ENCODE data around the gene MRGPRG. TPM values are rescaled to one million over a fixed set of nuclear protein-coding genes. Genes with fewer than 3 reads are reported as not detected.

MRGPRG gene
- total RNA-seq, 1 experiment from 2014 or later = not detected

DNA sequence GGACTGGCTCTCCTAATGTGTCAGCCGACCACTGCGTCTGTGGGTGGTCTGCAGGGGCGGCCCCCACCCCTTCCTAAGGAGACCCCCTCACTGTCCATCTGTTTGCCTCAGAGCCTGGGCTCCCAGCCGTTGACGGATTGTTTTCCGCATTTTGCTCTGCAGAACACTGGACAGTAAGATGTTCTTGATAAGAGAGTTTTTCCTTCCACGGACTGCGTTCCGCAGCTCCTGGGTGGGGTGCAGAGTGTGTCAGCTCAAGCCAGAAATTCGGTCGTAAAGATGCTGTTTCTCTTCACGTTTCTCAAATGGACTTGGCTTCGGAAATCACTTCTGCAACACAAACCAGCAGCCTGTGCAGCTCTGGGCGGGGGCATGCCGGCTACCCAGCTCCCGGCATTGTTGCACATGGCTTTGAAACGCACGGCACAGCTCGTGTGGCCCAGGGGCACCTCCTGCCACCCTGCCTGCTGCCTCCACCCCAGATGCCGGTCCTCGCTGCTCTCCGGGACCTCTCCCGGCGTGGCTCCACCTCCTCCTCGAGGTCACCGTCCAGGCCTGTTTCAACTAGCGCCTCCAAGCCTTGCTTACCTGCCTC, 2.9 kb upstream of the MRGPRG start:
- Mint-ChIP-seq H3K27ac (no peak overlapping the region), H3K4me3 (no peak overlapping the region), H3K36me3 (no peaks in the 10 kb centered on the region), H3K9me3 (no peaks in the 10 kb centered on the region), H3K27me3 (ENCODE audit: low read depth) (no peaks in the 10 kb centered on the region; the same call in 1 of the 2 replicates), H3K4me1 (peaks cover 37% of the 10 kb centered on the region)
- ChIA-PET CTCF (interaction anchor here (0.9 to 3.0 kb wide), 2 partner anchors 61 to 130 kb away, joined by 3 to 14 read pairs; no protein-coding TSS in a partner anchor), POLR2A (no interaction called here)
- peak; percentile 11 for DNase-seq (ENCODE audit: low spot score)
- TF ChIP-seq, protein P1, sequence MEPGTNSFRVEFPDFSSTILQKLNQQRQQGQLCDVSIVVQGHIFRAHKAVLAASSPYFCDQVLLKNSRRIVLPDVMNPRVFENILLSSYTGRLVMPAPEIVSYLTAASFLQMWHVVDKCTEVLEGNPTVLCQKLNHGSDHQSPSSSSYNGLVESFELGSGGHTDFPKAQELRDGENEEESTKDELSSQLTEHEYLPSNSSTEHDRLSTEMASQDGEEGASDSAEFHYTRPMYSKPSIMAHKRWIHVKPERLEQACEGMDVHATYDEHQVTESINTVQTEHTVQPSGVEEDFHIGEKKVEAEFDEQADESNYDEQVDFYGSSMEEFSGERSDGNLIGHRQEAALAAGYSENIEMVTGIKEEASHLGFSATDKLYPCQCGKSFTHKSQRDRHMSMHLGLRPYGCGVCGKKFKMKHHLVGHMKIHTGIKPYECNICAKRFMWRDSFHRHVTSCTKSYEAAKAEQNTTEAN (CRISPR knock-in tag; IDR thresholded peaks at IDR 0.05) = no peak
- TF ChIP-seq, protein P2, sequence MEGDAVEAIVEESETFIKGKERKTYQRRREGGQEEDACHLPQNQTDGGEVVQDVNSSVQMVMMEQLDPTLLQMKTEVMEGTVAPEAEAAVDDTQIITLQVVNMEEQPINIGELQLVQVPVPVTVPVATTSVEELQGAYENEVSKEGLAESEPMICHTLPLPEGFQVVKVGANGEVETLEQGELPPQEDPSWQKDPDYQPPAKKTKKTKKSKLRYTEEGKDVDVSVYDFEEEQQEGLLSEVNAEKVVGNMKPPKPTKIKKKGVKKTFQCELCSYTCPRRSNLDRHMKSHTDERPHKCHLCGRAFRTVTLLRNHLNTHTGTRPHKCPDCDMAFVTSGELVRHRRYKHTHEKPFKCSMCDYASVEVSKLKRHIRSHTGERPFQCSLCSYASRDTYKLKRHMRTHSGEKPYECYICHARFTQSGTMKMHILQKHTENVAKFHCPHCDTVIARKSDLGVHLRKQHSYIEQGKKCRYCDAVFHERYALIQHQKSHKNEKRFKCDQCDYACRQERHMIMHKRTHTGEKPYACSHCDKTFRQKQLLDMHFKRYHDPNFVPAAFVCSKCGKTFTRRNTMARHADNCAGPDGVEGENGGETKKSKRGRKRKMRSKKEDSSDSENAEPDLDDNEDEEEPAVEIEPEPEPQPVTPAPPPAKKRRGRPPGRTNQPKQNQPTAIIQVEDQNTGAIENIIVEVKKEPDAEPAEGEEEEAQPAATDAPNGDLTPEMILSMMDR (IDR thresholded peaks at IDR 0.05) = no peak
- TF ChIP-seq, protein P3, sequence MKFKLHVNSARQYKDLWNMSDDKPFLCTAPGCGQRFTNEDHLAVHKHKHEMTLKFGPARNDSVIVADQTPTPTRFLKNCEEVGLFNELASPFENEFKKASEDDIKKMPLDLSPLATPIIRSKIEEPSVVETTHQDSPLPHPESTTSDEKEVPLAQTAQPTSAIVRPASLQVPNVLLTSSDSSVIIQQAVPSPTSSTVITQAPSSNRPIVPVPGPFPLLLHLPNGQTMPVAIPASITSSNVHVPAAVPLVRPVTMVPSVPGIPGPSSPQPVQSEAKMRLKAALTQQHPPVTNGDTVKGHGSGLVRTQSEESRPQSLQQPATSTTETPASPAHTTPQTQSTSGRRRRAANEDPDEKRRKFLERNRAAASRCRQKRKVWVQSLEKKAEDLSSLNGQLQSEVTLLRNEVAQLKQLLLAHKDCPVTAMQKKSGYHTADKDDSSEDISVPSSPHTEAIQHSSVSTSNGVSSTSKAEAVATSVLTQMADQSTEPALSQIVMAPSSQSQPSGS (CRISPR knock-in tag; IDR thresholded peaks at IDR 0.05; ENCODE audit: borderline replicate concordance, low read depth) = no peak
- TF ChIP-seq NR2C2 (CRISPR knock-in tag; IDR thresholded peaks at IDR 0.05) = no peak
- TF ChIP-seq, protein P4, sequence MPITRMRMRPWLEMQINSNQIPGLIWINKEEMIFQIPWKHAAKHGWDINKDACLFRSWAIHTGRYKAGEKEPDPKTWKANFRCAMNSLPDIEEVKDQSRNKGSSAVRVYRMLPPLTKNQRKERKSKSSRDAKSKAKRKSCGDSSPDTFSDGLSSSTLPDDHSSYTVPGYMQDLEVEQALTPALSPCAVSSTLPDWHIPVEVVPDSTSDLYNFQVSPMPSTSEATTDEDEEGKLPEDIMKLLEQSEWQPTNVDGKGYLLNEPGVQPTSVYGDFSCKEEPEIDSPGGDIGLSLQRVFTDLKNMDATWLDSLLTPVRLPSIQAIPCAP (CRISPR knock-in tag; IDR thresholded peaks at IDR 0.05) = no peak
- no peak for ATAC-seq

DNA sequence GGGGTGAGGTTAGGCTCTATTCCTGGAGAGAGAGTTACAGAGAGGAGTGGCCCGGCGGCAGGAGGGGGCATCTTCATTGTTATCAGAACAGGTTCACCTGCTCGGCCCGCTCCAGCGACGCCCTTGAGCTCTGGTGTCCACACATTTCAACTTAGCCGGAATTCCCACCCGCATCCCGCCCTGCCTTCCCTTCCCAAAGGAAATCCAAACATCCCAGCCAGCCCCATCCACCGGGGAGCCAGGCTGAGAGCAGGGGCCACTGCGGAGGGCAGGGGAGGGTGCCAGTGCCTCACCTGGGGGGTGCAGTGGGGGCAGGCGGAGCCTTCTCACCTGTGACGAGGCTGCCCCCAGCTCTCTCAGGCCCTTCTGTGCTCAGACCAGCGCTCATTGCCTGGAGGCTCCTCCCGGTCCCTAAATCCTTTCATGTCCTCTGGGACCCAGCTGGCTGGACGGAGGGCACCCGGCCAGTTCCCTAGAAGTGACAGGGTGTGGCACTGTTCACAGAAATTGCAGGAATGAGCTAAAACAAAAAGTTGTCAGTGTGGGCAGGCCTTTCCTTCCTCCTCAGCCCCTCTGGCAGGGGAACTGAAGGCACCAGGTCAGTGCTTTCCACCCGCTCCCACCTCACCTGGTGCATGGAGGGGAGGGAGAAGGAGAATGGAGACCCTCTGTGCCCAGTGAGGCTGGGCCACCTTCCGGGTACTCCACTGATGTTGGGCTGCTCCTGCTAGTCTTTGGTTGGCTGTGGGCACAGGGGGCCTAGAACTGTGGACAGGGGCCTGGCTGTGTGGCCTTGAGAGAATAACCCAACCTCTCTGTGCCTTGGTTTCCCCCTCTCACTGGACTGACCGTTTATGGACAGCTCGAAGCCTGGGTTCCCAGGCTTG, 2.2 kb upstream of the MRGPRG start:
- Mint-ChIP-seq H3K27ac (no peak overlapping the region), H3K4me1 (peaks cover 40% of the 10 kb centered on the region), H3K36me3 (no peaks in the 10 kb centered on the region), H3K4me3 (no peak overlapping the region), H3K9me3 (no peaks in the 10 kb centered on the region), H3K27me3 (ENCODE audit: low read depth) (no peaks in the 10 kb centered on the region; the same call in 1 of the 2 replicates)
- ATAC-seq (no peak), DNase-seq (ENCODE audit: low spot score) (peak; percentile 11)
- ChIA-PET POLR2A (no interaction called here), CTCF (interaction anchor here (0.9 to 1.6 kb wide), 2 partner anchors 129 to 188 kb away, joined by 3 to 5 read pairs; no protein-coding TSS in a partner anchor)
- TF ChIP-seq, protein P5, sequence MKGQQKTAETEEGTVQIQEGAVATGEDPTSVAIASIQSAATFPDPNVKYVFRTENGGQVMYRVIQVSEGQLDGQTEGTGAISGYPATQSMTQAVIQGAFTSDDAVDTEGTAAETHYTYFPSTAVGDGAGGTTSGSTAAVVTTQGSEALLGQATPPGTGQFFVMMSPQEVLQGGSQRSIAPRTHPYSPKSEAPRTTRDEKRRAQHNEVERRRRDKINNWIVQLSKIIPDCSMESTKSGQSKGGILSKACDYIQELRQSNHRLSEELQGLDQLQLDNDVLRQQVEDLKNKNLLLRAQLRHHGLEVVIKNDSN (CRISPR knock-in tag; IDR thresholded peaks at IDR 0.05) = no peak
- TF ChIP-seq GRHL2 (CRISPR knock-in tag; IDR thresholded peaks at IDR 0.05; ENCODE audit: insufficient replicate concordance, severe bottlenecking) (no peak), GTF2I (CRISPR knock-in tag; conservative IDR thresholded peaks at IDR 0.05) (no peak), SMAD4 (CRISPR knock-in tag; IDR thresholded peaks at IDR 0.05) (no peak), RORB (CRISPR knock-in tag; IDR thresholded peaks at IDR 0.05) (no peak), ZBTB21 (CRISPR knock-in tag; IDR thresholded peaks at IDR 0.05; ENCODE audit: borderline replicate concordance) (no peak), SMAD3 (CRISPR knock-in tag; IDR thresholded peaks at IDR 0.05; ENCODE audit: borderline replicate concordance) (no peak), NR3C1 (CRISPR knock-in tag; conservative IDR thresholded peaks at IDR 0.05; ENCODE audit: low read depth) (no peak), TEAD4 (CRISPR knock-in tag; IDR thresholded peaks at IDR 0.05) (no peak), SOX15 (CRISPR knock-in tag; IDR thresholded peaks at IDR 0.05) (no peak), NFE2L1 (CRISPR knock-in tag; IDR thresholded peaks at IDR 0.05) (no peak)
- TF ChIP-seq, protein P6, sequence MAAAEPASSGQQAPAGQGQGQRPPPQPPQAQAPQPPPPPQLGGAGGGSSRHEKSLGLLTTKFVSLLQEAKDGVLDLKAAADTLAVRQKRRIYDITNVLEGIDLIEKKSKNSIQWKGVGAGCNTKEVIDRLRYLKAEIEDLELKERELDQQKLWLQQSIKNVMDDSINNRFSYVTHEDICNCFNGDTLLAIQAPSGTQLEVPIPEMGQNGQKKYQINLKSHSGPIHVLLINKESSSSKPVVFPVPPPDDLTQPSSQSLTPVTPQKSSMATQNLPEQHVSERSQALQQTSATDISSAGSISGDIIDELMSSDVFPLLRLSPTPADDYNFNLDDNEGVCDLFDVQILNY (CRISPR knock-in tag; IDR thresholded peaks at IDR 0.05) = no peak
- TF ChIP-seq, protein P7, sequence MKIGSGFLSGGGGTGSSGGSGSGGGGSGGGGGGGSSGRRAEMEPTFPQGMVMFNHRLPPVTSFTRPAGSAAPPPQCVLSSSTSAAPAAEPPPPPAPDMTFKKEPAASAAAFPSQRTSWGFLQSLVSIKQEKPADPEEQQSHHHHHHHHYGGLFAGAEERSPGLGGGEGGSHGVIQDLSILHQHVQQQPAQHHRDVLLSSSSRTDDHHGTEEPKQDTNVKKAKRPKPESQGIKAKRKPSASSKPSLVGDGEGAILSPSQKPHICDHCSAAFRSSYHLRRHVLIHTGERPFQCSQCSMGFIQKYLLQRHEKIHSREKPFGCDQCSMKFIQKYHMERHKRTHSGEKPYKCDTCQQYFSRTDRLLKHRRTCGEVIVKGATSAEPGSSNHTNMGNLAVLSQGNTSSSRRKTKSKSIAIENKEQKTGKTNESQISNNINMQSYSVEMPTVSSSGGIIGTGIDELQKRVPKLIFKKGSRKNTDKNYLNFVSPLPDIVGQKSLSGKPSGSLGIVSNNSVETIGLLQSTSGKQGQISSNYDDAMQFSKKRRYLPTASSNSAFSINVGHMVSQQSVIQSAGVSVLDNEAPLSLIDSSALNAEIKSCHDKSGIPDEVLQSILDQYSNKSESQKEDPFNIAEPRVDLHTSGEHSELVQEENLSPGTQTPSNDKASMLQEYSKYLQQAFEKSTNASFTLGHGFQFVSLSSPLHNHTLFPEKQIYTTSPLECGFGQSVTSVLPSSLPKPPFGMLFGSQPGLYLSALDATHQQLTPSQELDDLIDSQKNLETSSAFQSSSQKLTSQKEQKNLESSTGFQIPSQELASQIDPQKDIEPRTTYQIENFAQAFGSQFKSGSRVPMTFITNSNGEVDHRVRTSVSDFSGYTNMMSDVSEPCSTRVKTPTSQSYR (CRISPR knock-in tag; IDR thresholded peaks at IDR 0.05) = no peak
